ENCODE data around the gene TOM1L1.

TOM1L1 gene

DNA sequence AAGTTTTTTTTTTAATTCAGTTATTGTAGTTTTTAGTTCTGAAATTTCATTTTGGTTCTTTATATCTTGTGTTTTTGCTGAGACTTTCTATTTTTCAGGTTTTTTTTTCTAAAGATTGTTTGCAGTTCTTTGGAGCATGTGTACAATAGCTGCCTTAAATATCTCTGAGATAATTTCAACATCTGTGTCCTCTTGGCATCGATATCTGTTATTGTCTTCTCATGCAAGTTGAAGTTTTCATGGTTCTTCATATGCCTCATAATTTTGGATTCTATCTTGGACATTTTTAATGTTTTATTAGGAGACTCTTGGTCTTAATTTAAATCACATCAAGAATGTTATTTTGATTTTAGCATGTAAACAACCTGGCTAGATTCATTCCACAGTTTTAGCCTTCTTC lies 45.0 kb downstream of the TOM1L1 start:
- no peak for DNase-seq (ENCODE audit: low read depth, low spot score)

DNA sequence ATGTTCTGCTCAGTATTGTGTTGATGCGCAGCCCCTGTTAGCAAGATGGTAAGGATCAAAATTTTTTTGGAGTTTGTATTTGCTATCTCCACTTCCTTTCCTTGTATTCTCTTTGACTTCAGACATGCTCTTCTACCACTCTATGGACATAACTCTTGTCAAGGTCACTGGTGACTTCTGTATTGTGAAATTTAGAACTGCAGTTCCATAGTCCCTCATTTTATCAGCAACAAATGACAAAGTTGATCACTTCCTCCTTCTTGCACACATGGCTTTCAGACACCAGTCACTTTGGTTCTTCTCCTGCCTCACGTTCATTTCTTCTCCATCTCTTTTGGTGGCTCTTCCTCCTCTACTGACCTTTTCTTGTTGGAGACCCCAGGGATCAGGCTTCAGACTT lies 46.7 kb downstream of the TOM1L1 start:
- no peak for DNase-seq (ENCODE audit: low read depth, low spot score)

DNA sequence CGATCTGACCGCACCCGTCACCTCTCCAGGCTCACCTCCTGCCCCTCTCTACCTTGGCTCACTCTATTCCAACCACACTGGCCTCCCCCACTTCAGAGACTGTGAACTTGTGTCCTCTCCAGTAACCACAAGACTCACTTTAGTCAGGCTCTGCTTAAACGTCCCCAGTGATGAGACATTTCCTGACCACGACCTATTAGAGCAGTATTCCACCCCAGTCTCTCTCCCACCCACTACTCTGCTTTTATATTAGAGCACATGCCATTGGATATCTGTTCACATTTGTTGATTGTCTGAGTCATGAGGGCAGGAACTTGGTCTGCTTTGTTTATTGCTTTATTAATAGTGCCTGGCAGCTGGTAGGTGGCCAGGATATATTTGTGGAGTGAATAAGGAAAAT lies 47.7 kb downstream of the TOM1L1 start:
- peak; percentile 85 for DNase-seq (ENCODE audit: low read depth, low spot score)

DNA sequence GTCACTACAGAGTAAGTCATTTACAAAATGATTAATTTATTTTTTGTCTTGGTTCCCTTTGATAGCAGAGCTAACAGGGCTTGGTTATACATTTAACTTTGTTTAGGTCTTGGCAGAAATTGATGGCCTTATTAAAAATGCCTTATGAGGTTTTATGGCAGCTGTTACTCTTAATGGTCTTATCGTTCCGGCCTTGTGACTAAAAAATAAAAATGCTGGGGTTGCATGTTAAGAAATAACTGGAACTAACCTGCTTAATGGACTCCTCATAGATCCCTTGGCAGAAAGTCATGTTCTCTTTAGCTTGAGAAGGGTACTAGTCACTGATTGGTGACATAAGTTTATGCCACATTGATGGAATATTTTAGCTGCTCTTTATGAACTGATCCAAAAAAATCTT lies 49.5 kb downstream of the TOM1L1 start:
- DNase-seq (ENCODE audit: low read depth, low spot score), result no peak

DNA sequence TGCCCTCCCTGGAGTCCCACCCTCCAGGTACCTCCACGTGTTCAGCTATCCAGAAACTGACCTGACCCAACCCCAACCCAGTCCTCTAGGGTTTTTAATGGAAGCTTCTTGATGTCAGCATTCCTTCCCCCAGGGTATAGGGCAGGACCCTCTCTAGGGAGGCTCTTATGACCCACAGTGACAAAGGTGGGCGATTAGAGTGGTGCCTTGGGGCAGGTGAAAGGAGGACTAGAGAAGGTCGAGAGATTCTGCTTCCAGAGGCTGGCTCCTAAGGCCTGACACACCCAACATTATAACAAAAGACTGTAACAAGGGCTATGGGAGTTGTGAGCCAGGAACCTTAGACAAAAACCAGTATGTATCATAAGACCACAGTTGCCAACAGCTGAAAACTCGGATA lies 50.6 kb downstream of the TOM1L1 start:
- no peak for DNase-seq (ENCODE audit: low read depth, low spot score)

DNA sequence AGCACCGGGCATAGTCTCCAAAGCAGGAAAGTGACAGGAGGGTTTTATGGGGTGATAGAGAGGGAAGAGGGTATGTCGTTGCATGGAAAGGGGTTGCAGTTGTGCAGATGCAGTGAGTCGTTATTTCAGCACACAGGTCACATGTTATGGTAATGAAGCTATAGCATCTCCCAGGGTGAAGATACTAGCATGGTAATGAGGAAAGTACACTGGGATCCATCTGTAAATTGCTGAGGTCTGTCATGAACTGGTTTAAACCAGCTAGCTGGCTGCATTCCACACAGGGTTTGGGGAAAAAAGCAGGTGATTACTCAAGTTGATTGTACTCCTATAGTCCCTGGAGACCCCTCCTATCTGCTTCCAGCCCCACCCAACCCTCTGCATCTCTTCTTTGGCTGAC lies 56.1 kb downstream of the TOM1L1 start:
- DNase-seq (ENCODE audit: low read depth, low spot score), result no peak

DNA sequence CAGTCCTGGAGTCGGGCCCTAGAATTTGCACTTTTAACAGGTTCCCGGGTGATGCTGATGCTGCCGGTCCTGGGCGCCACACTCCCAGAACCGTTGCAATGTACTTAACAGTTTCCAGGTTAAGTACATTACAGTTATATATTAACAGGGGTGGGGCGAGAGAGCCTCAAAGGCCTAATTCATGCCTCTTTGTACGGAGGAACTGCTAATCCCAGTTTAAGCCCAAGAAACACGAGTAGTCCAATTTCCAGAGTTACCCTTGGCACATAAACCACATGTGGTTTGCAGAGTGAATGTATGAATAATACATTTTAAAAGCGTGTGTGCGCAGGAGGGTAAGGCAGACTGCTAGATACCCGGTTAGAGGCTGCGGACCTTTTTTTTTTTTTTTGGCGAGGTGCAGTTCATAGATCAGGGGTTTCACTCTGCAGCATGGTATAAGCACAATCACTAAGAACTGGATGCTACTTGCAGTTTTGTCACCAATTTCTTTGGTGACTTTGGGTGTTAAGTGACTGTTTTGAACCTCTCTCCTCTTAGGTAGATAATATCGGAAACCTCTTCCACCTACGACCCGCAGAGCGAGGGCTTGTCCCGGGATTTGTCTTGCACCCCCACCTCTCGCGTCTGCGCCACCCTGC lies 67.1 kb downstream of the TOM1L1 start:
- peak; percentile 48 for DNase-seq (ENCODE audit: low read depth, low spot score)

DNA sequence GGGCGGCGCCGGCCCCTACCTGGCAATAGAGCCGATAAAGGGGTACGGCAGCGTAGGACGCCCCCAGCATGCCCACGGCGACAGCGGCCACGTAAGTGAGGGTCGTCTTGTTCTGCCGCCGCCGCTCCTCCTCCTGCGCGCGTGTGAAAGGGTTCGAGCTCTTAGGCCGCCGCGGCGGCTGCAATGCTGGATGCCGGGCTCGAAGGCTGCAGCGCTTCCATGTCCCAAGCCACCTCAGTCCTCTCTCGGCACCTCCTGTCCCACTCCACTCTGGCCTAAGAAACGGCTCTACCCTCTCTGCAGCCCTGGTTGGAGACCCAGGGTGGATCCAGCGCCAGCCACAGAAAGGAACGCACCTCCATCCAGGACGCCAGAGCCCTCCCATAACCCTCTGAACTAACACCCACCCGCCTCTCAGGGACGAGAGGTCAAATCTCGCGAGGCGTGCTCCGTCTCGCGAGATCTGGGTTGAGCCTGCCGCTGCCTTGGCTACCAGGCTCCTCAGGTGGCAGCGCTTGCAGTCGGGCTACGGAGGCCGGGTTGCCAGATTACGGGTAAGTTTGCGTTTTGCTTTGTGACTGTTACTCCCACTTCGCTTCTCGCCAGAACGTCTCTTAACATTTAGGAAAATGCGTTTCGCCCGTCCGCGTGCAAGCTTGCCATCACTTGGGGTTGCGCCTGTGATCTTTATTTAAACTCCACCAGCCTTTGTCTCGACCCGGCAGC lies 67.8 kb downstream of the TOM1L1 start, which contains the start of the genes COX11 and STXBP4:
Gene COX11 (minus strand): TSS at position 393 of the 726 bp plus-strand sequence. CDS start 8 bp downstream, at position 385.
Gene STXBP4 (plus strand): TSS at position 504 of the 726 bp plus-strand sequence. CDS start 17,455 bp downstream, outside the sequence.
- DNase-seq (ENCODE audit: low read depth, low spot score), result peak; percentile 99

DNA sequence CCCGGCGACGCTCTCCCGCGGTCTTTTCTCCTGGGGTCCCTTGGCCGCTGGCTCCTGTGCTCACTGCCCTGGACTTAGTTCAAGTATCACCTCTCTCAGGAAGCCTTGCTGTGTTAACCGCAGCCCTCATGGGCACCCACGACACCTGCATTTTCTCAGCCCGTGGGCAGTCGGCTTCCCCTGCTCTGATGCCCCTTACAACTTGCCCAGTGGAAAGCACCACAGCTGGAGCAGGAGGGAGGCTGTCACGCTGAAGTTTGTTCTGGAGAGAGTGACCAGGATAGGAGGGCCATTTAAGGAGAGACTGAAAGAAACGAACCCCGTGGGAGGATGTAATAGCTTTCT lies 68.3 kb downstream of the TOM1L1 start:
- no peak for DNase-seq (ENCODE audit: low read depth, low spot score)

DNA sequence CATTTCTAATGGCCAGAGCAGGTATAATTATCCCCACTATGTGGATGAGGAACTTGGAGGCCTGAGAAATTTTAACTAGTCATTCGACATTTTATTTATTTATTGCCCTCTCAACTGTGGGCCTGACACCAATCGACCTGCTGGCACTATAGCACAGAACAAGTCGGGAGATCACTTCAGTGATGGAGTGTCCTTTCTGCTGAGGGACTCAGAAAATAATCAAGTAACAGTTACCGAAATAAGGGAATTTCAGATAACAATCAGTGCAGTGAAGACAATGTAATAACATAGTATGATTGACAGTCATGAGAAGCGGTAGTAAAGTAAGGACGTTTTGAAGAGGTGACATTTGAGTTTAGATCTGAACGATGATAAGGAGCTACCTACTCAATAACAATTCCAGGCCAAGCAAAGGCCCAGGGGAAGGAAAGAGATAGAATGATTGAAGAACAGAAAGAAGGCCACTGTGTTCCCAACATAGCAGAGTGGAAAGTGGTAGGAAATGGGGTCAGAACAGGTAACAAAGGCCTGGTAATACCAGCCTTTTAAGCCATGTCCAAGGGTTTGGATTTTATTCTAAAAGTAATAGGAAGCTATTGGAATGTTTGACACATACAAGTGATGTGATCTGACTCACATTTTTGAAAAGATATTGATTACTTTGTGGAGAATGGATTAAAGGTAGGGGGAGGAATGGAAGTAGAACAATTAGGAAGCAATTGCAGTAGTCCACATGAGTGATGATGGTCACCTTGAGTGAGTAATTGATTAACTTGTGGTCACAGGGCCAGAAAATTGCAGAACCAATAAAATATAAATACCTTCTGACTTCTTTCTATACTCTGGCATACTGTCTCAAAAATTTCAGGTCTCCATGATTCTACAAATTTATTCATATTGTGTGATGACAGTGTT lies 69.3 kb downstream of the TOM1L1 start:
- no peak for DNase-seq (ENCODE audit: low read depth, low spot score)

DNA sequence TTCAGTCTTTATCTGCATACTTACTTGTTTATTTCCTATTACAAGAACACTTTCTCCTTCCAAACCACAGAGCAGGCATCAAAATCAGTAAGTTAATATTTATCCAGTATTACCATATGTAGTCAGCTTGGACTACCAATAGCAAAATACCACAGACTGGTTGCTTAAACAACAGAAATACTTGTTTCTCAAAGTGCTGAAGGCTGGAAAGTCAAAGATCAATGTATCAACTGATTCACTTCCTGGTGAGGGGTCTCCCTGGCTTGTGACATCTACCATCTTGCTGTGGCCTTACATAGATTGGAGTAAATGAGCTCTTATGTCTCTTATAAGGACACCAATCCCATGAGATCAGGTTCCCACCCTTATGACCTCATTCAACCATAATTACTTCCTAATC lies 70.5 kb downstream of the TOM1L1 start:
- DNase-seq (ENCODE audit: low read depth, low spot score), result no peak

DNA sequence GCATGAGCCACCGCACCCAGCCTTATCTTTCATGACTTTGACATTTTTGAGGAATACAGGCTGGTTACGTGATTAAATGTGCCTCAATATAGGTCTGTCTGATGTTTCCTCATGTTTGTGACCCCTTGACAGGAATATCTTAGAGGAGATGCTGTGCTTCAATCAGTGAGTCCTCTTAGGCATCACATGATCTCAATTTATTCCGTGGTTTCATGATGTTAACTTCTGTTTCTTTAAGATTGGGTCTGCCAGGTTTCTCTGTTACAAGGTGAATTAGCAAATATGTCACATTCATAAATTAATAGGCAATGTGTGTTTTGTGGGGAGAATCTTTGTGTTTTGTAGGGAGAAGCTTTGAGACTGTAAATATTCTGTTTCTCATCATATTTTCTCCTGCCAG lies 71.2 kb downstream of the TOM1L1 start:
- DNase-seq (ENCODE audit: low read depth, low spot score), result no peak

DNA sequence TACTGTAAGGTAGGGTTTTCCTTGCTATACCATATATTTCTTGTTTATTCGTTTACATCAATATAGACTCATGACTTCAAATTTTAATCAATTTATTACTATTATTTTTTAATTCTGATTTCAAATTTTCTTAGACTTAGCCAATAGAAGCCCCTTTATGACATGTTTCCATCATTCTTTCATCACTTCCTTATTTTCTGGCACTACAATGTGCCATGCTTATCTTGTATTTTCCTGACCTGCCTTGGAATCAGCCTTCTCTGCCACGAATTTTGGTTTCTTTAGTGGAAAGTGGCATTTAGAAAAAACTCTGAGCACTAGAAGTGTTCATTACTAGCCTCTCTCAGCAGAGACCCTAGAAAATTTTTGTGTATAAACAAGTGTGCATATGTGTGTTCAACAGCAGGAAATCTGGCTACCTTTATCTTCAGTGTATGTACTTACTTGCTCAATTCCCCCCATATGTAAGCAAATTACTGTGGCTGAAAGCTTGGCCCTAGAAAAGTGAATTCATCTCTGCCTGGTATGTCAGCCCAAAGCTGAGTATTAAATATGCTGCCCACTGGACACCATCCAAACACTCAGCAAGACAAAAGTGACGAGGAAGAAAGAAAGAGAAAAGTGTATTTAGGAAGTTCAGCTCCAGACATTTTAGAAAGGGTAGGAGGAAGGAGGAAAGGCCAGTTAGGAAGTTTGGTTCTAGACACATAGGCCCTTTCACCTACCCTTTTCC lies 71.9 kb downstream of the TOM1L1 start:
- DNase-seq (ENCODE audit: low read depth, low spot score), result no peak

DNA sequence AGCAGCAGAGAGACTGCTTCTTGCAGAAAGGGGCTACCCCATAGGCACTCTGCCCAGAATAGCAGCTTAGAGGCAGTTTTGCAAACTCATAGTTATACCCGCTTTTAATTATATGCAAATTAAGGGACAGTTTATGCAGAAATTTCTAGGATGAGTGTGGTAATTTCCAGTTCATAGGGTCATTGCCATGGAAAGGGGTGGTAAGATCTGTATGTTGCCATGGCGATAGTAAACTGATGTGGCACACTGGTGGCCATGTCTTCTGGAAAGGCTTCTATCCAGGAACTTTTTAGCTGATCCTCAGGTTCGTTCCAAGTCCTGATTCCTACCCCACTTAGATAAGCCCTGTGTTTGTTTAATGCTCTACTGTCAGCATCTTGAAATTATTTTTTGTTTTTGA lies 74.1 kb downstream of the TOM1L1 start:
- no peak for DNase-seq (ENCODE audit: low read depth, low spot score)

DNA sequence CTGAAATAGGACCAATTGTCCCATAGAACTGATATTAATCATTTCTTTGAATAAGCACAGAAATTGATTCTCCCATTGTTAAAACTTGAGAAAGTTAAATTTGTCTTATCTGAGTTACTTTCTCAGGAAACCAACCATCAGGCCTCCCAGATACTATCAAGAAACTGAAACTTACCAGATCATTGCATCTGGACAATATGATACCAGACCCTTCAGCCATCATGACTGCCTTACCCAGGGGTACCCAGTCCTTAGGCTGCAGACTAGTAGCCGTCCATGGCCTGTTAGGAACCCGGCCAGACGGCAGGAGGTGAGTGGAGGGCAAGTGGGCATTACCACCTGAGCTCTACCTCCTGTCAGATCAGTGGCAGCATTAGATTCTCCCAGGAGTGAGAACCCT lies 75.7 kb downstream of the TOM1L1 start:
- no peak for DNase-seq (ENCODE audit: low read depth, low spot score)

DNA sequence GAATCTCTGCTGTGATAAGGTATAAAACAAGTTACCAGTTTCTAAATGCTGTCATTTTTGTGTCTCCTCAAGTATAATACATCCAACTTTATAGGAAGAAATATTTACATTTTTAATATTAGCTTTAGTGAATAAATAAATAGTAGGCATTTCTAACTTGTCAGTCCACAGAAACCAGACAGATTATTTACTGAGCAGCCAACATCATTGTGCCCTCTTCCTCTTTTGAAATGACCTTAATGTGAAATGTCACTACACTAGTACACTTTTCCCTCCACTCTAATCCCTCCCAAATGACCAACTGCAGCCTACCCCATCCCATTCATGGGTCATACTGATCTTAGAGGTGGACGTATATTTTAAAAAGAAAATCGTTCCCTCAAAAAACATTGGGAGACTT lies 77.1 kb downstream of the TOM1L1 start:
- no peak for DNase-seq (ENCODE audit: low read depth, low spot score)

DNA sequence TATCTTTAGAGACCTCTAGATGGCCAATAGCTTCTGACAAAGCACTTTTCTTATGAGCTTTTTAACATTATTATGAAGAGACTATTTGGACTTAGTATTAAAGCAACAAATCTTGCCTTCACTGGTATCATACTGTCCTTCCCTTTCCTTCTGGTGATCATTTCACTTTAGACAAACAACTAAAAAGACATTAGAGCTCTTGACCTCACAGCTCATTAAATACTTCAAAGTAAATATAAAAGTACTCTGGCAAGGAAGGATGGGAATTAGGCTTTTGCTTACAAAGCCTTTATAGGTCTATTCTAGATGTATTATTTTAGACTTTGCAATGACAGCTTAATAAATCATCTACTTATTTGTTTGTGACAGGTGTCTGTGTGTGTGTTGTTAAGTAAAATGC lies 79.0 kb downstream of the TOM1L1 start:
- no peak for DNase-seq (ENCODE audit: low read depth, low spot score)

DNA sequence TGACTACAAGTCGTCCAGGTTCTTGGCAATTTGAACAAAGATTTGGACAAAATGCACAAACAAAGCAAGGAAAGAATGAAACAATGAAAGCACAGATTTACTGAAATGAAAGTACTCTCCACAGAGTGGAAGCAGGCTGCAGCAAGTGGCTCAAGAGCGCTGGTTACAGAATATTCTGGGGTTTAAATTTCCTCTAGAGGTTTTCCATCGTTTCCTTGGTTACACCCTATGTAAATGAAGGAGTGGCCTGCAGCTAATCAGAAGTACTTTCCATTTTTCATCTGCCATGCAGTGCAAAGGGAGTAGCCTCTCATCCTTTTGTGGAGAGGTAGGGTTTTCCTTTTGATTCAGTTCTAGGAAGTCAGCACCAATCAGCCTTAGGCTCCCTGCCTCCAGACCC lies 79.7 kb downstream of the TOM1L1 start:
- no peak for DNase-seq (ENCODE audit: low read depth, low spot score)

DNA sequence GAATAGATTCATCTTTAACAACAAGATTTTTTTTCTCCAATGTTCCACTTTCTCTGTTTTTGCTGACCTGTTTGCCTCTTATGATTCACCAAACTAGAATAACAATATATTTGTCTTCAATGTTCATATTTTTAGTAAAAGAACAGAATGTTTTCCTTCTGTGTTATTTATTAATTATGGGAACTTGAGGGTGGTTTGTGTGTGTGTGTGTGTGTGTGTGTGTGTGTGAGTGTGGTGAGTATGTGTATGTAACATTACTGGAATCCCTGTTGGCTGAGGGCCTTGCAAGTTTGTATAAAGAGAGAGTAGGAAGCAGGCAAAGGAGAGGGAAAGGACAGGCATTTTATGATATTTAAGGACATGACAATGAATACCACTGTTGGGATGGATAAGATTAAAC lies 81.7 kb downstream of the TOM1L1 start:
- no peak for DNase-seq (ENCODE audit: low read depth, low spot score)

DNA sequence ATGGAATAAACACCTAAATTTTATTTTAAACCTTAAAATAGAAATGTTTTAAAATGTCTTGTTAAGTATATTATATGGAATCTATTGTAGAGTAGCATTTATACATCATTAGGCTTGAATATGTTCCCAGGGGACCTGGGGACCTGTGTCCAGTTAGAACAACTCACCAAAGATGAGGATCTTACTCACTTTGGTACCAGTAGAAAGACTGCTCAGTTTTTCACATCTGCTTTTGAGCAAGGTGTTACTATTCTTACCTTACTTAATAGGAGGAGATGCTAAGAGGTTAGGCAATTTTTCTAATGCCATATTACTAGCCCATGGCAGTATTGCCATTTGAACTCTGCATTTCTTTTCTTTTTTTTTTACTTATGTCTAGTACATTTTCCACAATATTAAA lies 82.6 kb downstream of the TOM1L1 start:
- no peak for DNase-seq (ENCODE audit: low read depth, low spot score)

DNA sequence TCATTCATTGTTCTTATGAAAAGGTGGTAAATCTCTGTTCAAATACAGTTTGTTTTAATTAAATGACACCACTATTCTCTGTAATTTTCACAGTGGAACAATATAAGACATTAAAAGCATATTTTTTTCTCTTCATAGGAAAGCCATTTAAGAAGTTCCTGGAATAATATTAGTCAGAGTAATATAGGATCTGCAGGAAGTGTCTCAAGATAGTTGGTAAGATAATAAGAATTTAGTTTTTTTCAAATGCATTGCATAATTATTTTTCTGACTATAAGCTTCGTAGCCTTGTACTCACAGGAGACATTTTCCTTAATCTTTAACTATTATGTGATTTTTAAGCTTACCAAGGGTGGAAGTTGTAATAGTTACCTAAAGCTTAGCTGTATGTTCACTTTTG lies 84.8 kb downstream of the TOM1L1 start:
- no peak for DNase-seq (ENCODE audit: low read depth, low spot score)

DNA sequence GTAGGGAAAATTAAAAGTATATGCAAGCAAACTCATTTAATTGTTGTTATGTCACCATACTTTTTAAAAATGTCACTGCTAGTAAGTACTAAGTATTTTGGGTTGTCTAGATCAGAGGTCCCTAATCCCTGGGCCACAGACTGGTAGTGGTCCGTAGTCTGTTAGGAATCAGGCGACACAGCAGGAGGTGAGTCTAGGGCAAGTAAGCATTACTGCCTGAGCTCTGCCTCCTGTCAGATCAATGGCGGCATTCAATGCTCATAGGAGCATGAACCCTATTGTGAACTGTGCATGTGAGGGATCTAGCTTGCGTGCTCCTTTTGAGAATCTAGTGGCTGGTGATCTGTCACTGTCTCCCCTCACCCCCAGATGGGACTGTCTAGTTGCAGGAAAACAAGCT lies 89.5 kb downstream of the TOM1L1 start:
- no peak for DNase-seq (ENCODE audit: low read depth, low spot score)
